GM19351 (cell line): Measurements from ENCODE around the gene FNDC11.

ENCODE experiments used
- ATAC-seq: cut with Tn5 transposase; IDR thresholded peaks from one replicate; pipeline ENCODE4 v1.9.1; 2021; ENCODE audit warnings: mild to moderate bottlenecking, moderate library complexity; ENCODE audit not compliant: unreplicated experiment

FNDC11 gene

DNA sequence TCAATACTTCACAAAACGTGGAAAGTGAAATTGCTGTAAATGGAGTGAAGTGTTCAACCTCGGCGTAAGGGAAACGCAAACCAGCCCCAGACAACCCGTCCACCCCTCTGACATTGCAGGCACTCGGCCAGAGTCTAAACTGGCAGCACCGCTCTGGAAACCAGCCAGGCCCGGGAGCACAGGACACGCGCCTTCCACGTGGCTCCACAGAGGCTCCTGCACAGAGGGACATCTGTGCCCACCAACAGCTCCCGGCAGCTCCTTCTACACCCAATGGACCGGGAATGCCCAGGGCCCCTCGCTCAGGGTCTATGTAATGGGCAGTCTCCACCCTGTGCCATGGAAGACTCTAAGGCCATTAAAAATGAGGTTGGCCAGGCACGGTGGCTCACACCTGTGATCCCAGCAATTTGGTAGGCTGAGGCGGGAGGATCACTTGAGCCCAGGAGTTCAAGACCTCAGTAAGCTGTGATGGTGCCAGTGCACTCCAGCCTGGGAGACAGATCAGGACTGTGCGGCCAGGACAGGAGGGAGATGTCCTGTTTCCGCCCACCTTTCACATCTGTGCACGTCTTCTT, 23.4 kb downstream of the FNDC11 start:
- no peak for ATAC-seq

DNA sequence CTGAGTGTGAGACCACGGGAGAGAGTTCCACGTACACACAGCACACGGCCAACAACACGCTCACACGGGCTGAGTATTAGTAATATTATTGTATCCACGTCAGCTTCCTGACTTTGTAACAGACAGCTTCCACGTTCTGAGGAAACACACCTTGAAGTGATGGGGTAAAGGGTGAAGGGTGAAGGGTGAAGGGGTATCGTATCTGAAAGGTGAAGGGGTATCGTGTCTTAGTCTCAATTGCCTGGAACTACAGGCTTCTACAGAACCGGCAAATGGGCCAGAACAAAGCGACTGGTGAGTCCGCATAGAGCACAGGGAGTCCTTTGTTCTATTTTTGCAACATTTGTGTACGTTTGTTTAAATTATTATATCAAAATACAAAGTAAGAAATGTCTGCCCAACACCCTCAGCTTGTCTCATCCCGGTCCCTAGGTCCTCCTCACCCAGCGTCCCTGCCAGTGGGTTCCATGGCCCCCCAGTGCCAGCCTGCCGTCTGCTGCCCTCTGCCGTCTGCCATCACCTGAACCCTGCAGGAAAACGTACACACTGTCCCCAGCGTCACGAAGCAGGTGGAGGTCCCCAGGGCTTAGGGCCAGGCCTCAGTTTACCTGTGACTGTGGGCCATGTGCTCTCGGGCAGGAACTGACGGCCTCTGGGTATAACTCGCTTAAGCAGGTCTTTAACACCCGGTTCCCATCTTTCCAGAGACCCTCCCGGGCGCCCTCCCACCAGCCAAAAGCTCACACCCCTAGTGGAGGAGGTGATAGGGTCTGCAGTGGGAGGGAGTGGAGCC, 24.5 kb downstream of the FNDC11 start:
- ATAC-seq: no peak

DNA sequence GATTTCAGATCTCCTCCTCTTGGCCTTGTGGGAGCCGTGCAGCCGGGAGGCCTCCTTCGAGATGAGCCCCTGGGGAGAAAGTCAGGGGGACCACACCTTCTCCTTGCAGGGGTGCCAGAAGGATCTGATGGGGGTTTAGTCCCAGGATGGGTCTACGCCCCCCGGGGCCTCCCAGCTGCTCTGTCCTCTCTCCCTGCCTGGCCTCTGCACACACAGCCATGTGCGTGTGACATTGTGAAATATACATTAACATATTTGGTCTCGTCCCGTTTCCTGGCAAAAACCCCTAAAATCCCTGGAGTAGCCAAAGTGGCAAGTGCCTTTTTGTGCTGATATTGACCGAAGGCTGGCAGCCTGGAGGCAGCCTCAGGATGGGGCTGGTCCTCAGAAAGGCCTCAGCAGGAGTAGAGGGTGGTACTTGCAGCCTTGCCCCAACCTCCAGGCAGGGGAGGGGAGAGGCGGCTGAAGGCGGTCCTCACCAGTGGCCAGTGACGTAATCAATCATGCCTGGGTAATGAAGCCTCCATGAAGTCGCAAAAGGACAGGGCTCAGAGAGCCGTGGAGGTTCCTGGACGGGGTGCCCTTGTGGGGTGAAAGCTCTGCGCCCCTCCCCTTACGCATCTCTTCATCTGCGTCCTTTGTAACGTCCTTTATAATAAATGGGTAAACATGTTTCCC, 25.2 kb downstream of the FNDC11 start:
- no peak for ATAC-seq

DNA sequence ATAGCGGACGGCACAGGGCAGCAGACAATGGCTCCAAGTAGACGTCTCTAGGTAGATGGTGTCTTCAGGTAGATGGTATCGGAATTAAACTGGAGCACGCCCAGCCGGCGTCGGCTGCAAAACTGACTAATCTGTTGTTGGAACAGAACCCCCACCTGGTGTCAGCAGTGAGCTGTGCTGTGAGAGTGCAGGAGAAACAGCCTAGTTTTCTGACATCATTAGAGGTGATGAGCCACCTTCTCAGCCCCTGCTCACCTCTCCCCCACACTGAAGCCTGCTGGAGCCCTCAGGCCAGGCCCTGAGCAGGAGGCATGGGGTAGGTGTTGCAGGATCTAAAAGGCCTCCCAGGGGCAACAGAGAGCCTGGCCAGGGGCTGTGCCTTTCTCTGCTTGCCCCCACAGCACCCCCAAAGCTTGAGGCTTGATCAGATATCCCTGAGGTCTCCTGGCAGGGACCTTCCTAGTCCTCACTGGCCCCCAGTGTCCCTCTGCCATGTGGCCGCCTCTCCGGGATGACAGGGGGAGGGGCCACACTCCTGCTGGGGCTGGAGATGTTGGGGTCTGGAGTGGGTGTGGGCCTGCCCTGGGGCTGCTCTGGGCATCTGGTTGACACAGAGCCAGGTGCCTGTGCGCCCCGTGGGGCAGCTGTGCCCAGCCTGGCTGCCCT, 27.0 kb downstream of the FNDC11 start:
- ATAC-seq: no peak

DNA sequence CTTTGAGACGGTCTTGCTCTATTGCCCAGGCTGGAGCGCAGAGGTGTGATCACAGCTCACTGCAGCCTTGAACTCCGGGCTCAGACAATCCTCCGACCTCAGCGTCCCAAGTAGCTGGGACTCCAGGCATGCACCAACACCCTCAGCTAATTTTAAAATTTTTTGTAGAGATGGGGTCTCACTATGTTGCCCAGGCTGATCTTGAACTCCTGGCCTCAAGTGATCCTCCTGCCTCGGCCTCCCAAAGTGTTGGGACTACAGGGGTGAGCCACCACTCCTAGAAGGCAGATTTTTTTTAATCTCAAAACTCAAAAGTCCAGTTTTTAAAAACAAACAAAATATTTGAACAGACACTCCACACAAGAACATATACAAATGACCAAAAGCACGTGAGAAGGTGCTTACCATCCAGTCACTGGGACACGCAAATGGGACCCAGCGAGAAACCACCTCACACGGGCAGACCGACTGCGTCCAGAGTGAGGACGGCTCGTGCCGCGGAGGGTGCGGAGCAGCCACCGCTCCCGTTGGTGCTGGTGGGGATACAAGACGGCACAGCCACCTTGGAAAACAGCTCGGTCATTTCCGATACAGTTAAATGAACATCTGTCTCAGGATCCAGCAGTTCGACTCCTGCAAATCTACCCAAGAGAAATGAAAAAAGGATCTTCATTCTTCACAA, 28.6 kb downstream of the FNDC11 start:
- ATAC-seq: no peak

DNA sequence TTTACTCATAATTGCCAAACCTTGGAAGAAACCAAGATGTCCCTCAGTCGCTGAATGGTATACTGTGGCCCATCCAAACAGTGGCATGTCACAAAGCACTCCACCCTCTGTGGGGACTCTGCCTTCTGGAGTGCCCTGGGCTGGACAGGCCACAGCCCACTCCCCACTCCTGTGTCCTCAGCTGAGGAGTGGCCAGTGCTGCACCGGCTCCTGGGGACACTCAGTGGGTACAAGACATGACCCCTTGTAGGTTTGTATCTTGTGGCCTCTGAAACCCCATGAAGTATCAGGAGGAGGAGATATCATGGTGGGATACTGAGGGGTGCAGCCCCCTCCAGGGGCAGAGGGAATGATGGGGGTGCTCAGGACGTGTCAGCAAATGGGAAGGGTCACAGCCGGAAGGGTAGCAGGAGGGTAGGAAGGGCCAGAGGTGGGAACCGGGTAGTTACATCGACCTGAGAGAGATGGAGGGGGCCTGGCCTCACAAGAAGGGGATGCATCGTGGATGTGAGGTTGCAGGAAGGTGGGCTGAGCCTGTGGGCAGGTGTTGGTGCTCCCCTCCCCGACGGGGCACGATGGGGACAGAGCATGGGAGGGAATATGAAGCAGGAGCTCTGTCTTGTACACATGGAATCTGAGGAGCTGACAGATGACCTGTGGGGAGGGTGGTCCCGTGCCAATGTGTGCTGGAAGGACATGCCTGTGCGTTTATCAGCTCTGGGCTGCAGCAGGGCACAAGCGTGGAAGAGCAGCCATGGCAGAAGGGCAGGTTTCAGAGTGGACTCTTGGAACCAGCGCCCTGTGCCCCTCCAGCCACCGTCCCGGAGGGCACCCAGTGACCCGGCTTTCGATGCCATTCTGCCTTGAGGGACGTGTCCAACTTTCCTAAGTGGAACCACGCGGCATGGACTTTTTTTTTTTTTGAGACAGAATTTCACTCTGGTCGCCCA, 31.9 kb downstream of the FNDC11 start:
- ATAC-seq: no peak

DNA sequence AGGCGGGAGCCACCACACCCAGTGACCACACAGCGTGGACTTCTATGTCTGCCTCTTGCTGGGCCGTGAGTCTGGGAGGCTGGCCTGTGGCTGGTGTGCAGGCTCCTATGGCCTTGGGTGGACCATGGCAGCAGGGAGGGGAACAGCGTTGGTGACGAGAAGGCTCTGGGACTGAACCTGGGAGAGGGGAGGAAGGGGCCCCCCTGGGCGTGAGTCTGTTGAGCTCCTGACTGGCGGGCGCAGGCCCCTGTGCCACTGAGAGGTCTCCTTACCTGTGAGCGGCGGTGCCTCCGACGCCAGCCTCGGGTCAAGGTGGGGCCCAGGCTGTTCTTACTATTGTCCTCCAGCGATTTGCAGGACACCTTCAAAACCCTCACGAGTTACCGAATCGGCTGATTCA, 32.8 kb downstream of the FNDC11 start:
- no peak for ATAC-seq

DNA sequence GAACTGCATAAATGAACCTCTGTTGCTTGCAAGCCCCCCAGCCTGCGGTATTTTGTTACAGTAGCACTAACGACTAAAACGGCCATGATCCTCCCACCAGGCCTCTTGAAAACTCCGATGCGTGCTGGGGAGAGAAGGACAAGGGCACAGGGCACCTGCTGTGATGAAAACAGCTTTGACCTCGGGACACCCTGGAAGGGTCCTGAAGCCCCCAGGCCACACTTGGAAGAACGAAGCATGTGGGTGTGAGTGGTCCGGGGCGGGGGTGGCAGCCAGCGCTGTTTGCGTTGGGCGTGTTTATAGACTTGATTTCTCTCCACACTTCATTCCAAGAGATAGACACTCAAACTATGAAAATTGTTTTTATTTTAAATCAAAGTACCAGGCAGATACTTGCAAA, 33.3 kb downstream of the FNDC11 start:
- ATAC-seq: no peak

DNA sequence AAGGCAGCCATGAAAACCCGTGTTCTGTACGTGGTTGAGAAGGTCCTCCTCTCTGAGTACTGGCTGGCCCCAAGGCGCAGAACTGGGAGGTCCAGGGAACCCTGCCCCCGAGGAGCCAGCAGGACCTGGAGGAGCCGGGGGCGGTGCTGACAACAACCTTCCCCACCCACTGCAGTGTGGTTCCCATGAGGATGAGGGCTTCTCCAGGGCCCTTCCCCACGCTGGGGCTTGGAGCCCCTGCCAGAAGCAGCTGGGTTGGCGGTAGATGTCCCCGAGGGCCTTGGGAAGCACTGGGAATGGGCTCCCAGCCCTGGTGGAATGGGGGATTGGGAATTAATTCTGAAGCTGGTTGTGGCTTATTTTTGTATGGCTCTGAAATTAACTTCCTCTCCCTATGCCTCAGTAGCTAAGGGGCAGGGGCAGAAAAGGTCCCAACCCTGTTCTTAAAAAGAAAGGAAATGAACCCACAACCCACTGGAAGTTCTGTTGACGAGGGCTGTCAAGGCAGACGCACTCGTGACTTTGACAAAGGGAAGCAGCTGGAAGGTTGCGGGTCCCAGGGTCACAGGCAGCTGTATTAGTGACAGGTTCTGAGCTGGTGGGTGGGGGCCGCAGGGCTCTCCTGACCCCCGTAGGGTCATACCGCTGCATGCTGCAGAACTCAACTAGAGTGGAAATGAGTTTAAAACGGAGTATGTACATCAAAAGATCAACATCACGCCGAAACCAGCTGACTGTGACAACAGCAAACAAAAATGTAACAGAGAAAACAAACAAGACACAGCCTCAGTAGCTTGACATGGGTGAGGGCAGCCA, 34.0 kb downstream of the FNDC11 start:
- ATAC-seq: no peak

DNA sequence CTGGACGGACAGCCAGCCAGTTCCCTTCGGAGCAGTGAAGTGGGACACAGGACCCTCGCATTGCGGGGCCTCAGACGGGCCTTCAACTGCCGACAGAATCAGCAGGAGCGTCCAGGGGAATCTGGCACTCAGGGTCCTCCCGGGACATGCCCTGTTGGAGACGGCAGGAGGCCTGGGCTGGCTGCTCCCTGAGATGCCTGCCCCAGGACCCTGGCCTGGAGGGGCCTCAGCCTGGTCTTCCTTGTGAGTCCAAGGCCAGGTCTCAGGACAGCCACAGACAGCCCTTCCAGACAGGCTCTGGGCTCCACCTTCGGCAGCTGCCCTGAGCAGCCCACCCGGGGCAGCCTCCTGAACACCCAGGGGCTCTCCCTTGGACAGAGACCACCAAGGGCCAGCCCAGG, 34.7 kb downstream of the FNDC11 start:
- no peak for ATAC-seq

DNA sequence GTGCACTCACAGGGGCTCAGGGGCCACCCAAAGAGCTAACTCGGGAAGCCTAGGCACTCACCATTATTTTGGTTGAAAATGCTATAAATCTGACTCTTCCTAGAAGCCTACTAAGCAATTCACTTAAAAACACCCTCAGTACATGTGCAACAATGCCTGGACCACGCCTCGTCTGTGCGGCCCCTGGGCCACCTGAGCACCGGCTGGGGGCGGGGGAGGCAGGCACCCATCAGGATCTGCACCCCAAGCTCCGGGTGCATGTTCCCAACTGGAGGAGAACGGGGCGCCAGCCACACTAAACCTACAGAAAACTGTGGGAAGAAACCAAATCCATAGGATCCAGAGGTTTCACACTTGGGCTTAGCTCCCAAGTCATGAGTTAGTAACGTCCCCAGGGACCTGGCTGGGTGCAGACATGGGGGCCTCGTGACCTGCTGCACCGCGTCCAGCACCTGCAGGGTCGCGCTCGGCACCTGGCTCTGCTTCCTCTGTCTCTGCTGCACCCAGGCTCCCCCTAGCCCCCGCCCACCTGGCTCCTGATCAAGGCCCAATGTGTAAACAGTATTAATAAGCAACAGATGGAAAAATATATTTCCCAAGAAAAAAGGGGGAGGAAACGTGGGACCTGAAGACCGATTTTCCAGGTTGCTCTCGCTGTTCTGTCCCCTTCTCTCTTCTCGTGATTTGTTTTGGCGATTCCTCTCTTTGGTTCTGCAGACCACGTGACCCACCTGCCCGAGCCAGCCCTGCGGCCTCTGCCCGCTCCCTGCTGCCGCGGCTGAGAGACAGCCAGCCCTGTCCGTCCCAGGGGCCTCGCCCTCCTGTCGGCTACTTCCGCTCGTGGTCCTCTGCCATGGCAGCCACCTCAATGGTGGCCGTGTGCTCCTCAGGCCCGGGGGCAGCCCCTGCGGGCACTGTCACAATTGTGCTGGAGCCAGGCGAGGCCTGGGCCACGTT, 35.6 kb downstream of the FNDC11 start:
- ATAC-seq: no peak

DNA sequence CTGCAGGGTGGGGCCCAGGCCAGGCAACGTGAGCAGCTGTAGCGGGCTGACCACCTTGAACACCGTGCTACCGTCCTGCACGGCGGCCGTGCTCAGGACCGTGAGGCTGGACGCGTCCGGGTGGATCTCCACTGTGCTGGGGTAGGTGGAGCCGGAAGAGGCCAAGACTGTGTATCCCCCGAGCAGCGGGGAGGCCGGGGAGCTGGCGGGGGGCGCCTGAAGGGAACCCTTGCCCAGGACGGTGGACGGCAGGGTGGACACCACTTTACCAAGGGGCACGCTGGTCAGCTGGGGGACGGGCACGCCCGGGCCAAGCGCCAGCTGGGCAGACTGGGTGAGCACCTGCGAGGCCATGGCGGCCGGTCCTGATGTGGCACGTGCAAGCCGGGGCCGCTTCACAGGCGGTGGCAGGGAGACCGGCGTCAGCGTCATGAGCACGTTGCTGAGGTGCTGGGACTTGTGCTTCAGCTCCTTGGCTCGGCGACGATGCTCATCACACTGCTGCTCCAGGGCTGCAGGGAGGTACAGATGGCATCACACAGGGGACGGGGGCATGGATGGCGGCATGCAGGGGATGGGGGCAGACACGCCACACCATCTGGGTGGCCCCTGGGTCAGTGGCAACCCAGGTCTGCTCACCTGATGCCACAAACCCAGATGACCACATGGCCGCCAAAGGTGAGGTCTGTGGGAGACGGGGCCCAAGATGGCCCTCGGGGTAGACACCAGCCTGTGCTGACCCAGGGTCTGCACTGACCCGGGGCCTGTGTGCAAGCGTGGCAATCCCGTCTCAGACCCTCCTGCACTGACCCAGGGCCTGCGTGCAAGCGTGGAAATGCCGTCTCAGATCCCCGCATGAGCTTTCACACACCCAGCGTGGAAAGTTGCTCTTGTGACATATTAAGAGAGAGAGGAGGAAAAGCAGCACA, 36.5 kb downstream of the FNDC11 start:
- no peak for ATAC-seq

DNA sequence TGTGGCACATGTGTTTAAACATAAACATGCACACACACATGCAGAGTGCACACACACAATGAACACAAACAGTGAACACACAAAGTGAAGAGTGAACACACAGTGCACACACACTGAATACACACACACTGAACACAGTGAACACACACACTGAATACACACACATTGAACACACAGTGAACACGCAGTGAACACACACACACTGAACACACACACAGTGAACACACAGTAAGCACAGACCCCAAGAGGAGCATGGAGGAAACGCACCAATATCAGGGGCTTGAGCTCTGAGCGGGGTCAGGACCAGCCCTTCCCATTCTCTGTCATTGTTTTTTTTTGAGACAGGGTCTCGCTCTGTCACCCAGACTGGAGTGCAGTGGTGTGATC, 37.2 kb downstream of the FNDC11 start:
- no peak for ATAC-seq

DNA sequence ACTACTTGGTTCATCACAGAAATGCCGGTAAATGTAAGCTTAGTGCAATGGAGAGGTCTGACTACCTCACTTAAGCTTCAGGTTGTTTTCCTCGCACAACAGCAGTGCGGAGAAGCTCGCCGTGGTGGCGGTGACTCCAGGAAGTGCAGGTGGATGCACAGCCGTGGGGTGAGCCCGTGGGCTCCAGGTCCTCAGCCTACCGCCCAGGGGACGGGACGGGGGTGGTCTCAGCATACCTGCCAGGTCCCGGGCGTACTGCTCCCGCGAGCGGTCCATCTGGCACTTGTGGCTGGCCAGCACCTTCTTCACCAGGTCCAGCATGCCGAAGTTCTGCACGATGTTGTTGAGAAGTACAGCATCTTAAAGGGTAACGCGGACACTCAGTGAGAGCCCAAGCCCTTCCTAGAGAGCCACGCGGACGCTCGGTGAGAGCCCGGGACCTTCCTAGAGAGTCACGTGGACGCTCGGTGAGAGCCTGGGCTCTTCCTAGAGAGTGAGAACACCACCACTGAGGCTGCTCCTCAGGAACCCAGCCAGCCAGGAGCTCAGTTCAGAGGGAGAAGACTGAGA, 37.9 kb downstream of the FNDC11 start:
- ATAC-seq: no peak

DNA sequence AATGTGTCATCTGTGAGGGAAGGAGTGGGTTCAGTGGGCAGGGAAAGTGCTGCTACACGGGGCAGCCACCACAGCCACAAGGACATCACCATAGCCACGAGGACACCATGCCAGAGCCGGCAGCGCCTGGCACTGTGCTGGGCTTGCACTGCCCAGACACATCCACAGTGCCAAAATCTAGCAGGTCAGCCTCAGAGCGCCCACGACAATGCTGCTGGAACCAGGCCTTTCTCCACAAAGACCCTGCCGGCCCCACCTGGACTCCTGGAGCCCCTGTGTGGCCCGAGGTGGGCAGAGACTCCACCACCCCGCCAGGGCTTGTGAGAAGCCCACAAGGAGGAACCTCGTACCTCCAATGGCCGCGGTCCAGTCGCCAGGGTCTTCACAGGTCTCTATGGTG, 38.7 kb downstream of the FNDC11 start:
- ATAC-seq: no peak

DNA sequence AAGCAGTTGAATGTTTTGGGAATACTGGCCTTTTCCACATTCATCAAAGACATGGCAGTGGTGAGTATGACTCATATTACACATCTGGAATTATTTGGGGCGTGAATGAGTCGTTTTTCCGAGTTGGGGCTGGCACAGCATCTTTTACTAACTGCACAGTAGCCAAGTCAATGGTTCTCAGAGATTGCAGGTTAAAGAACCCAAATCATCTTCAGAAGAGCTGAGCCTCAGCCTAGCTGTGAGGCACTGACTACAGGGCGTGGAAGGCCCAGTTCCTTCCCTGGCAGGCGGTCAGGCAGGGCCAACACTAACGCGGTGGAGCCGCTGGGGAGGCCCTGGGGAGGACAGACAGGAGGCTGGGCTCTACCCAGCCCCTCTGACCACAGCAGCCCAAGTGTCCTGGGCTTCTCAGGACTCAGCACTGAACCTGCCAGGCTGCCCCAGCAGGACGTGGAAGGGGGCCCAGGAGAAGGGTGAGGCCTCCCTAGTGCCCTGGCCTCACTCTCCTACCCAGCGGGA, 40.1 kb downstream of the FNDC11 start:
- ATAC-seq: no peak
